H9 (cell line): ENCODE data around the gene POLD3. TPM values are rescaled to one million over a fixed set of nuclear protein-coding genes. Genes with fewer than 3 reads are reported as not detected.

ENCODE experiments used
- DNase-seq: peaks from one replicate; pipeline ENCODE4 v3.0.0-alpha.2; 2017
- H2AFZ ChIP-seq: one replicate; pipeline ENCODE4 v1.6.1; 2013; ENCODE audit warnings: mild to moderate bottlenecking, low read length, control low read depth, moderate library complexity
- H2AK5ac ChIP-seq: 2 replicates; pipeline ENCODE4 v1.6.1; 2013; ENCODE audit warnings: low read length, control low read depth, mixed read lengths; ENCODE audit not compliant: insufficient read length
- H2BK120ac ChIP-seq: one replicate; pipeline ENCODE4 v1.6.1; 2013; ENCODE audit warnings: low read depth, mild to moderate bottlenecking, low read length, control low read depth, inconsistent platforms; ENCODE audit not compliant: poor library complexity, severe bottlenecking
- H2BK12ac ChIP-seq: 2 replicates; pipeline ENCODE4 v1.6.1; 2013; ENCODE audit warnings: low read length, control low read depth, mixed read lengths, low read depth; ENCODE audit not compliant: insufficient read length
- H2BK15ac ChIP-seq: 2 replicates; pipeline ENCODE4 v1.6.1; 2013; ENCODE audit warnings: low read depth, low read length, control low read depth
- H2BK20ac ChIP-seq: one replicate; pipeline ENCODE4 v1.6.1; 2013; ENCODE audit warnings: low read depth, mild to moderate bottlenecking, low read length, control low read depth, inconsistent platforms; ENCODE audit not compliant: poor library complexity, severe bottlenecking
- H2BK5ac ChIP-seq: 2 replicates; pipeline ENCODE4 v1.6.1; 2013; ENCODE audit warnings: low read length, control low read depth, mixed read lengths; ENCODE audit not compliant: insufficient read length
- H3K14ac ChIP-seq: 2 replicates; pipeline ENCODE4 v1.6.1; 2013; ENCODE audit warnings: low read length, control low read depth; ENCODE audit not compliant: insufficient read depth
- H3K18ac ChIP-seq: 2 replicates; pipeline ENCODE4 v1.6.1; 2013; ENCODE audit warnings: low read depth, mild to moderate bottlenecking, mixed read lengths, low read length, control low read depth; ENCODE audit not compliant: insufficient read length
- H3K23ac ChIP-seq: 2 replicates; pipeline ENCODE4 v1.6.1; 2013; ENCODE audit warnings: low read length, control low read depth, mixed read lengths, low read depth; ENCODE audit not compliant: insufficient read length
- H3K23me2 ChIP-seq: 2 replicates; pipeline ENCODE4 v1.6.1; 2013; ENCODE audit warnings: low read depth, mild to moderate bottlenecking, mixed read lengths, low read length, control low read depth; ENCODE audit not compliant: insufficient read length, poor library complexity, severe bottlenecking
- H3K27ac ChIP-seq: 2 replicates; pipeline ENCODE4 v1.5.1; 2013; ENCODE audit warnings: low read length, control low read depth, mixed read lengths, low read depth; ENCODE audit not compliant: insufficient read length
- H3K27me3 ChIP-seq: 2 replicates; pipeline ENCODE4 v1.6.1; 2013; ENCODE audit warnings: low read length, control low read depth, inconsistent platforms; ENCODE audit not compliant: insufficient read depth
- H3K4ac ChIP-seq: 2 replicates; pipeline ENCODE4 v1.6.1; 2013; ENCODE audit warnings: low read depth, mild to moderate bottlenecking, control low read depth, inconsistent platforms, low read length, moderate library complexity
- H3K4me1 ChIP-seq: 2 replicates; pipeline ENCODE4 v1.6.1; 2013; ENCODE audit warnings: low read length, control low read depth, inconsistent platforms; ENCODE audit not compliant: insufficient read depth
- H3K4me2 ChIP-seq: 2 replicates; pipeline ENCODE4 v1.6.1; 2013; ENCODE audit warnings: low read length, control low read depth, mixed read lengths; ENCODE audit not compliant: insufficient read length, insufficient read depth
- H3K56ac ChIP-seq: 2 replicates; pipeline ENCODE4 v1.6.1; 2013; ENCODE audit warnings: low read depth, mild to moderate bottlenecking, mixed read lengths, low read length, control low read depth; ENCODE audit not compliant: insufficient read length
- H3K79me1 ChIP-seq: 2 replicates; pipeline ENCODE4 v1.6.1; 2013; ENCODE audit warnings: low read depth, mild to moderate bottlenecking, moderate library complexity, low read length, control low read depth, inconsistent platforms; ENCODE audit not compliant: insufficient read depth, poor library complexity, severe bottlenecking
- H3K79me2 ChIP-seq: 2 replicates; pipeline ENCODE4 v1.6.1; 2013; ENCODE audit warnings: low read length, control low read depth, inconsistent platforms; ENCODE audit not compliant: insufficient read depth
- H3K9ac ChIP-seq: 2 replicates; pipeline ENCODE4 v1.6.1; 2013; ENCODE audit warnings: low read length, control low read depth, mixed read lengths; ENCODE audit not compliant: insufficient read length; ENCODE audit errors: extremely low read depth
- H3K9me3 ChIP-seq: one replicate; pipeline ENCODE4 v1.6.1; 2013; ENCODE audit warnings: low read depth, low read length, inconsistent platforms; ENCODE audit not compliant: control insufficient read depth
- H3T11ph ChIP-seq: one replicate; pipeline ENCODE4 v1.6.1; 2013; ENCODE audit warnings: mild to moderate bottlenecking, low read length, control low read depth, inconsistent platforms
- H4K20me1 ChIP-seq: one replicate; pipeline ENCODE4 v1.6.1; 2013; ENCODE audit not compliant: control insufficient read depth, insufficient read length, insufficient read depth
- H4K5ac ChIP-seq: 2 replicates; pipeline ENCODE4 v1.6.1; 2013; ENCODE audit warnings: low read depth, mild to moderate bottlenecking, mixed read lengths, low read length, control low read depth; ENCODE audit not compliant: insufficient read length
- H4K8ac ChIP-seq: replicated peaks from 2 replicates; pipeline ENCODE4 v1.6.1; 2013; ENCODE audit warnings: low read length, control low read depth, mixed read lengths, low read depth; ENCODE audit not compliant: insufficient read length
- H4K91ac ChIP-seq: 2 replicates; pipeline ENCODE4 v1.6.1; 2013; ENCODE audit warnings: low read depth, mild to moderate bottlenecking, moderate library complexity, mixed read lengths, low read length, control low read depth; ENCODE audit not compliant: insufficient read length
- H3K27ac Mint-ChIP-seq, 3 experiments: 2 replicates in 2 of 3; 3 replicates in 1 of 3; pipeline ENCODE4 v1.8.0; 2020 to 2021; ENCODE audit warnings: mixed read lengths in 3 of 3, mild to moderate bottlenecking in 1 of 3, moderate library complexity in 1 of 3
- H3K27me3 Mint-ChIP-seq: 2 replicates; pipeline ENCODE4 v1.8.0; 2021; ENCODE audit warnings: low read depth, mild to moderate bottlenecking, moderate library complexity, mixed read lengths
- H3K36me3 Mint-ChIP-seq, 3 experiments: 2 replicates in 2 of 3; 3 replicates in 1 of 3; pipeline ENCODE4 v1.8.0; 2020 to 2021; ENCODE audit warnings: low read depth in 3 of 3, mixed read lengths in 3 of 3; ENCODE audit not compliant: insufficient read depth in 1 of 3
- H3K4me1 Mint-ChIP-seq, 2 experiments: 2 replicates each; pipeline ENCODE4 v1.8.0; 2020; ENCODE audit warnings: mixed read lengths in 2 of 2
- H3K4me3 Mint-ChIP-seq, 2 experiments: 2 replicates in 1 of 2; 3 replicates in 1 of 2; pipeline ENCODE4 v1.8.0; 2020 to 2021; ENCODE audit warnings: mild to moderate bottlenecking in 2 of 2, mixed read lengths in 2 of 2, moderate library complexity in 1 of 2
- H3K9me3 Mint-ChIP-seq, 2 experiments: 2 replicates in 1 of 2; 3 replicates in 1 of 2; pipeline ENCODE4 v1.8.0; 2020; ENCODE audit warnings: mild to moderate bottlenecking in 2 of 2, mixed read lengths in 2 of 2, moderate library complexity in 1 of 2
- WGBS: extraction: QIAGEN DNeasy Blood & Tissue Kit; methylation state at CpG from one replicate; pipeline ENCODE4 v1.1.7; 2013; ENCODE audit warnings: missing lambda C conversion rate, low lambda C conversion rate, mixed read lengths; ENCODE audit not compliant: insufficient read length; ENCODE audit errors: extremely low coverage; 5-methylcytosine and 5-hydroxymethylcytosine counted together
- total RNA-seq: library from RNA; stranded (reverse); gene quantifications from 2 replicates; pipeline ENCODE4 v1.2.1, GENCODE V29; 2021
- TF ChIP-seq, protein P1 (sequence below): fragments of 200-600 bp; sonication (generic); conservative IDR thresholded peaks from 3 replicates; pipeline ENCODE4 v1.8.0; 2021; ENCODE audit warnings: antibody characterized with exemption, mild to moderate bottlenecking

Gene POLD3
- total RNA-seq, 1 experiment from 2014 or later, result 34.1 TPM

DNA sequence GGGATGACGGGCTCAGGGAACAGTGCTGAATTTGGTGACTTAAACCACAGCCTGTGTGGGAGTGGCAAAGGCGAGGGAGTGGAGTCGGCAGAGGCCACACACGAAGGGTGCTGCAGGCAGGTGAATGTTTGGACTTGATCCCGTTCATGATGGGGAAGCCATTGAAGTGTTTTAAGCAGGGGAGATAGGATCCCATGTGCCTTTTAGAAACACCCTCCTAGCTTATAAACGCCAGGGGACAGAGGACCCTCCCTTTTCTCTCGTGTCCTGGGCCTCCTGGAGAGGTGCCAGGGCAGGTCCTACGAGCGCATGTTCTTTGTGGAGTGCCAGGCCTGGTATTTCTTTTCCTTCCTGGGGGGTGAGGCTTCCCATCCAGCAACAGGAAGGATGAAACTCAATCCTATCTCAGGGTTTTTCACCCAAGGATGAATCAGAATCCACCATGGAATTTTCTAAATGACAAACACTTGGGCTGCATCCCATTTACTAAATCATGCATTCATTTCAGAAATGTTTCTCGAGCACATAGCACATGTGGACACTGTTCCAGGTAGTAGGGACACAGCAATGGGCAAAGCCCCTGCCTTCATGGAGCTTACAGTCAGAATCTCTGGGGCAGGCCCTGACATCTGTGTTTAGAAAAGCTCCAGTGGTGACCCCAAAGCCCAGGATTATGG, 79.3 kb downstream of the POLD3 start:
- Histone ChIP-seq H2BK20ac (no peak overlapping the region), H4K8ac (no peak overlapping the region), H3K27me3 (no peaks in the 10 kb centered on the region), H3K9ac (no peak overlapping the region), H3K9me3 (no peaks in the 10 kb centered on the region), H3K4me1 (no peaks in the 10 kb centered on the region), H3K14ac (no peak overlapping the region), H3K79me1 (no peaks in the 10 kb centered on the region), H2BK5ac (no peak overlapping the region), H2AFZ (no peak overlapping the region), H3K56ac (no peak overlapping the region), H4K5ac (no peak overlapping the region), H2BK120ac (no peak overlapping the region), H3T11ph (no peak overlapping the region), H3K4me2 (no peak overlapping the region), H4K20me1 (no peaks in the 10 kb centered on the region), H3K4ac (no peak overlapping the region), H3K23ac (no peak overlapping the region), H3K18ac (no peak overlapping the region), H3K27ac (no peak overlapping the region), H2BK15ac (no peak overlapping the region), H4K91ac (no peak overlapping the region), H3K79me2 (no peaks in the 10 kb centered on the region), H2AK5ac (no peak overlapping the region), H3K23me2 (no peaks in the 10 kb centered on the region), H2BK12ac (no peak overlapping the region)
- no CpG with 5 or more reads among the region's 10 CpGs for WGBS
- Mint-ChIP-seq H3K9me3 (peaks cover 7 to 9% of the 10 kb centered on the region in 2 experiments; a peak in 3 of 5 replicates), H3K4me1 (peaks cover 8 to 13% of the 10 kb centered on the region in 2 experiments), H3K27me3 (no peaks in the 10 kb centered on the region), H3K4me3 (no peak overlapping the region), H3K27ac (no peak overlapping the region), H3K36me3 (peaks cover 0 to 5% (median 5%) of the 10 kb centered on the region in 3 experiments; a peak in 5 of 7 replicates)
- TF ChIP-seq, protein P1, sequence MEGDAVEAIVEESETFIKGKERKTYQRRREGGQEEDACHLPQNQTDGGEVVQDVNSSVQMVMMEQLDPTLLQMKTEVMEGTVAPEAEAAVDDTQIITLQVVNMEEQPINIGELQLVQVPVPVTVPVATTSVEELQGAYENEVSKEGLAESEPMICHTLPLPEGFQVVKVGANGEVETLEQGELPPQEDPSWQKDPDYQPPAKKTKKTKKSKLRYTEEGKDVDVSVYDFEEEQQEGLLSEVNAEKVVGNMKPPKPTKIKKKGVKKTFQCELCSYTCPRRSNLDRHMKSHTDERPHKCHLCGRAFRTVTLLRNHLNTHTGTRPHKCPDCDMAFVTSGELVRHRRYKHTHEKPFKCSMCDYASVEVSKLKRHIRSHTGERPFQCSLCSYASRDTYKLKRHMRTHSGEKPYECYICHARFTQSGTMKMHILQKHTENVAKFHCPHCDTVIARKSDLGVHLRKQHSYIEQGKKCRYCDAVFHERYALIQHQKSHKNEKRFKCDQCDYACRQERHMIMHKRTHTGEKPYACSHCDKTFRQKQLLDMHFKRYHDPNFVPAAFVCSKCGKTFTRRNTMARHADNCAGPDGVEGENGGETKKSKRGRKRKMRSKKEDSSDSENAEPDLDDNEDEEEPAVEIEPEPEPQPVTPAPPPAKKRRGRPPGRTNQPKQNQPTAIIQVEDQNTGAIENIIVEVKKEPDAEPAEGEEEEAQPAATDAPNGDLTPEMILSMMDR, result no peak
- no peak for DNase-seq
